ENCODE measurements around the gene RIT2.

- TF ChIP-seq SMC3 (IDR thresholded peaks at IDR 0.05; ENCODE audit: low read depth, low read length) = no peak
- no peak for TF ChIP-seq POLR2A (IDR thresholded peaks at IDR 0.05; ENCODE audit: low read depth, low read length)
- no peak for TF ChIP-seq CTCF (conservative IDR thresholded peaks at IDR 0.05; ENCODE audit: low read depth, low read length)
- TF ChIP-seq CHD1 (IDR thresholded peaks at IDR 0.05; ENCODE audit: low read depth, low read length) = no peak
- no peak for TF ChIP-seq MXI1 (IDR thresholded peaks at IDR 0.05; ENCODE audit: borderline replicate concordance, low read depth, low read length)
- TF ChIP-seq RFX5 (IDR thresholded peaks at IDR 0.05; ENCODE audit: low read depth, low read length) = no peak
Measured at GRCh38 chr18:43159926-43160325, 44.4 kb upstream of the RIT2 start.
